ENCODE measurements around the gene ARIH2. TPM values are rescaled to one million over a fixed set of nuclear protein-coding genes. Genes with fewer than 3 reads are reported as not detected.
A peak's percentile ranks its signal among the peaks of the same experiment; 100 is the strongest.

ARIH2 gene
- total RNA-seq, 1 experiment from 2014 or later = 113 TPM

GRCh38 chr3:48951764-48952163, 33.1 kb downstream of the ARIH2 start:
- H4K20me1 ChIP-seq (ENCODE audit: insufficient read depth, low read depth, low read length) = no peaks in the 10 kb centered on the region; the same call in 1 of the 2 replicates
- H2AFZ ChIP-seq (ENCODE audit: low read length) = no peak overlapping the region
- H3K4me1 ChIP-seq (ENCODE audit: low read length) = peaks cover 29% of the 10 kb centered on the region
- H3K9me2 ChIP-seq (replicated peaks; ENCODE audit: insufficient read depth, low read length) = no peaks in the 10 kb centered on the region
- peaks cover 84% of the 10 kb centered on the region for H3K79me2 ChIP-seq (ENCODE audit: low read length)
- H3K4me2 ChIP-seq (ENCODE audit: low read depth, low read length, poor library complexity, severe bottlenecking) = no peak overlapping the region
- DNase-seq = no peak
- H3K27me3 ChIP-seq (ENCODE audit: low read length) = no peaks in the 10 kb centered on the region
- H3K9ac ChIP-seq (ENCODE audit: low read length) = no peak overlapping the region
- no peak overlapping the region for H3K4me3 ChIP-seq (ENCODE audit: low read length)
- H3K36me3 ChIP-seq (ENCODE audit: insufficient read depth, low read length) = peaks cover 6% of the 10 kb centered on the region; the same call in 1 of the 2 replicates
- H3K9me3 ChIP-seq (ENCODE audit: low read length) = no peaks in the 10 kb centered on the region
- H3K27ac ChIP-seq (ENCODE audit: low read length) = no peak overlapping the region

- Histone ChIP-seq H3K9ac (ENCODE audit: low read length) (no peak overlapping the region), H2AFZ (ENCODE audit: low read length) (no peak overlapping the region), H3K79me2 (ENCODE audit: low read length) (peaks cover 84% of the 10 kb centered on the region), H3K9me2 (replicated peaks; ENCODE audit: insufficient read depth, low read length) (no peaks in the 10 kb centered on the region), H3K9me3 (ENCODE audit: low read length) (no peaks in the 10 kb centered on the region), H4K20me1 (ENCODE audit: insufficient read depth, low read depth, low read length) (peaks cover 4% of the 10 kb centered on the region), H3K4me3 (ENCODE audit: low read length) (no peak overlapping the region), H3K27me3 (ENCODE audit: low read length) (no peaks in the 10 kb centered on the region), H3K36me3 (ENCODE audit: insufficient read depth, low read length) (peaks cover 13% of the 10 kb centered on the region; the same call in 1 of the 2 replicates), H3K27ac (ENCODE audit: low read length) (no peak overlapping the region), H3K4me2 (ENCODE audit: low read depth, low read length, poor library complexity, severe bottlenecking) (no peak overlapping the region), H3K4me1 (ENCODE audit: low read length) (peaks cover 29% of the 10 kb centered on the region)
- no peak for DNase-seq
Observed at GRCh38 chr3:48952510-48953118, 34.0 kb downstream of the ARIH2 start.

- Histone ChIP-seq H3K9me2 (replicated peaks; ENCODE audit: insufficient read depth, low read length) (no peaks in the 10 kb centered on the region), H3K27ac (ENCODE audit: low read length) (no peak overlapping the region), H3K4me3 (ENCODE audit: low read length) (no peak overlapping the region), H3K9ac (ENCODE audit: low read length) (no peak overlapping the region), H2AFZ (ENCODE audit: low read length) (no peak overlapping the region), H3K4me2 (ENCODE audit: low read depth, low read length, poor library complexity, severe bottlenecking) (no peak overlapping the region), H3K4me1 (ENCODE audit: low read length) (peaks cover 17% of the 10 kb centered on the region), H3K9me3 (ENCODE audit: low read length) (no peaks in the 10 kb centered on the region), H3K36me3 (ENCODE audit: insufficient read depth, low read length) (peaks cover 13% of the 10 kb centered on the region; the same call in 1 of the 2 replicates), H3K79me2 (ENCODE audit: low read length) (peaks cover 73% of the 10 kb centered on the region), H4K20me1 (ENCODE audit: insufficient read depth, low read depth, low read length) (peaks cover 4% of the 10 kb centered on the region), H3K27me3 (ENCODE audit: low read length) (no peaks in the 10 kb centered on the region)
- no peak for DNase-seq
Observed at GRCh38 chr3:48957006-48957705, 38.5 kb downstream of the ARIH2 start.

- Histone ChIP-seq H3K9ac (ENCODE audit: low read length) (no peak overlapping the region), H3K79me2 (ENCODE audit: low read length) (peaks cover 58% of the 10 kb centered on the region), H3K4me1 (ENCODE audit: low read length) (peaks cover 17% of the 10 kb centered on the region), H3K9me3 (ENCODE audit: low read length) (no peaks in the 10 kb centered on the region), H4K20me1 (ENCODE audit: insufficient read depth, low read depth, low read length) (peaks cover 4% of the 10 kb centered on the region; the same call in 1 of the 2 replicates), H3K9me2 (replicated peaks; ENCODE audit: insufficient read depth, low read length) (no peaks in the 10 kb centered on the region), H3K4me2 (ENCODE audit: low read depth, low read length, poor library complexity, severe bottlenecking) (peak overlapping the region; percentile 14), H3K27ac (ENCODE audit: low read length) (peak overlapping the region; percentile 22), H3K4me3 (ENCODE audit: low read length) (no peak overlapping the region), H3K36me3 (ENCODE audit: insufficient read depth, low read length) (peaks cover 16% of the 10 kb centered on the region; the same call in 1 of the 2 replicates), H2AFZ (ENCODE audit: low read length) (no peak overlapping the region), H3K27me3 (ENCODE audit: low read length) (no peaks in the 10 kb centered on the region)
- DNase-seq = peak; percentile 51
Observed at GRCh38 chr3:48960841-48961413, 42.3 kb downstream of the ARIH2 start.

GRCh38 chr3:48962340-48962739, 43.7 kb downstream of the ARIH2 start:
- peaks cover 17% of the 10 kb centered on the region for H3K4me1 ChIP-seq (ENCODE audit: low read length)
- H3K9me2 ChIP-seq (replicated peaks; ENCODE audit: insufficient read depth, low read length) = no peaks in the 10 kb centered on the region
- peaks cover 26% of the 10 kb centered on the region; the same call in 1 of the 2 replicates for H3K36me3 ChIP-seq (ENCODE audit: insufficient read depth, low read length)
- H3K9ac ChIP-seq (ENCODE audit: low read length) = no peak overlapping the region
- H3K4me3 ChIP-seq (ENCODE audit: low read length) = no peak overlapping the region
- H3K4me2 ChIP-seq (ENCODE audit: low read depth, low read length, poor library complexity, severe bottlenecking) = no peak overlapping the region
- H2AFZ ChIP-seq (ENCODE audit: low read length) = no peak overlapping the region
- H3K79me2 ChIP-seq (ENCODE audit: low read length) = peaks cover 57% of the 10 kb centered on the region
- DNase-seq = no peak
- H3K27me3 ChIP-seq (ENCODE audit: low read length) = no peaks in the 10 kb centered on the region
- no peaks in the 10 kb centered on the region for H3K9me3 ChIP-seq (ENCODE audit: low read length)
- H3K27ac ChIP-seq (ENCODE audit: low read length) = no peak overlapping the region
- H4K20me1 ChIP-seq (ENCODE audit: insufficient read depth, low read depth, low read length) = peaks cover 6% of the 10 kb centered on the region; the same call in 1 of the 2 replicates

GRCh38 chr3:48962939-48963338, 44.3 kb downstream of the ARIH2 start:
- no peaks in the 10 kb centered on the region for H3K27me3 ChIP-seq (ENCODE audit: low read length)

GRCh38 chr3:48963591-48963990, 44.9 kb downstream of the ARIH2 start:
- H3K4me1 ChIP-seq (ENCODE audit: low read length) = peaks cover 17% of the 10 kb centered on the region
- no peak for DNase-seq
- H3K36me3 ChIP-seq (ENCODE audit: insufficient read depth, low read length) = peaks cover 29% of the 10 kb centered on the region; the same call in 1 of the 2 replicates
- H2AFZ ChIP-seq (ENCODE audit: low read length) = no peak overlapping the region
- H3K27me3 ChIP-seq (ENCODE audit: low read length) = no peaks in the 10 kb centered on the region
- no peaks in the 10 kb centered on the region for H3K9me2 ChIP-seq (replicated peaks; ENCODE audit: insufficient read depth, low read length)
- H3K79me2 ChIP-seq (ENCODE audit: low read length) = peaks cover 48% of the 10 kb centered on the region
- H3K9ac ChIP-seq (ENCODE audit: low read length) = no peak overlapping the region
- H3K9me3 ChIP-seq (ENCODE audit: low read length) = no peaks in the 10 kb centered on the region
- H3K27ac ChIP-seq (ENCODE audit: low read length) = no peak overlapping the region
- H3K4me3 ChIP-seq (ENCODE audit: low read length) = no peak overlapping the region
- H4K20me1 ChIP-seq (ENCODE audit: insufficient read depth, low read depth, low read length) = 0 out of 2 replicates have a peak, but pooled peaks cover 3% of the 10 kb centered on the region
- H3K4me2 ChIP-seq (ENCODE audit: low read depth, low read length, poor library complexity, severe bottlenecking) = no peak overlapping the region

More at GRCh38 chr3:48962939-48963338, 44.3 kb downstream of the ARIH2 start:
- Histone ChIP-seq H3K4me1 (ENCODE audit: low read length) (peaks cover 17% of the 10 kb centered on the region), H3K9me3 (ENCODE audit: low read length) (no peaks in the 10 kb centered on the region), H3K36me3 (ENCODE audit: insufficient read depth, low read length) (peaks cover 29% of the 10 kb centered on the region; the same call in 1 of the 2 replicates), H3K27ac (ENCODE audit: low read length) (no peak overlapping the region), H2AFZ (ENCODE audit: low read length) (no peak overlapping the region), H4K20me1 (ENCODE audit: insufficient read depth, low read depth, low read length) (0 out of 2 replicates have a peak, but pooled peaks cover 3% of the 10 kb centered on the region), H3K9ac (ENCODE audit: low read length) (no peak overlapping the region), H3K4me3 (ENCODE audit: low read length) (no peak overlapping the region), H3K9me2 (replicated peaks; ENCODE audit: insufficient read depth, low read length) (no peaks in the 10 kb centered on the region), H3K79me2 (ENCODE audit: low read length) (peaks cover 53% of the 10 kb centered on the region), H3K4me2 (ENCODE audit: low read depth, low read length, poor library complexity, severe bottlenecking) (no peak overlapping the region)
- no peak for DNase-seq

GRCh38 chr3:48966367-48966766, 47.7 kb downstream of the ARIH2 start:
- Histone ChIP-seq H3K36me3 (ENCODE audit: insufficient read depth, low read length) (peaks cover 42% of the 10 kb centered on the region; the same call in 1 of the 2 replicates), H3K9me3 (ENCODE audit: low read length) (no peaks in the 10 kb centered on the region), H3K27ac (ENCODE audit: low read length) (no peak overlapping the region), H3K4me1 (ENCODE audit: low read length) (no peaks in the 10 kb centered on the region), H3K9me2 (replicated peaks; ENCODE audit: insufficient read depth, low read length) (no peaks in the 10 kb centered on the region), H4K20me1 (ENCODE audit: insufficient read depth, low read depth, low read length) (0 out of 2 replicates have a peak, but pooled peaks cover 3% of the 10 kb centered on the region), H2AFZ (ENCODE audit: low read length) (no peak overlapping the region), H3K27me3 (ENCODE audit: low read length) (no peaks in the 10 kb centered on the region), H3K4me3 (ENCODE audit: low read length) (no peak overlapping the region), H3K79me2 (ENCODE audit: low read length) (peaks cover 32% of the 10 kb centered on the region), H3K4me2 (ENCODE audit: low read depth, low read length, poor library complexity, severe bottlenecking) (no peak overlapping the region), H3K9ac (ENCODE audit: low read length) (no peak overlapping the region)
- no peak for DNase-seq
